Keratinocyte (primary cell): ENCODE data around the gene FHAD1. TPM values are rescaled to one million over a fixed set of nuclear protein-coding genes. Genes with fewer than 3 reads are reported as not detected.

Experiments
- DNase-seq: peaks from one replicate; pipeline ENCODE4 v3.0.0-alpha.2; 2011; ENCODE audit warnings: low read depth, missing footprints, low spot score
- FAIRE-seq: peaks from 2 replicates; lab custom pipeline; 2011; peaks lifted over from hg19 to GRCh38; lab: Jason Lieb, UNC
- H2AFZ ChIP-seq: 2 replicates; pipeline ENCODE4 v1.6.0; 2012; ENCODE audit warnings: low read length, control low read depth, inconsistent platforms; ENCODE audit not compliant: control insufficient read depth
- H3K27ac ChIP-seq: 2 replicates; pipeline ENCODE4 v1.5.1; 2011; ENCODE audit warnings: low read length; ENCODE audit not compliant: control insufficient read depth, insufficient read depth
- H3K27me3 ChIP-seq: 3 replicates; pipeline ENCODE4 v1.6.0; 2011; ENCODE audit warnings: low read length; ENCODE audit not compliant: control insufficient read depth, insufficient read depth; ENCODE audit errors: extremely low read depth
- H3K36me3 ChIP-seq, 2 experiments: 2 replicates in 1 of 2; 3 replicates in 1 of 2; pipeline ENCODE4 v1.5.1; 2011; ENCODE audit warnings: low read length in 2 of 2, mild to moderate bottlenecking in 1 of 2; ENCODE audit not compliant: control insufficient read depth in 2 of 2, insufficient read depth in 2 of 2; ENCODE audit errors: extremely low read depth in 1 of 2
- H3K4me1 ChIP-seq: 3 replicates; pipeline ENCODE4 v1.5.1; 2011; ENCODE audit warnings: low read length; ENCODE audit not compliant: control insufficient read depth, insufficient read depth; ENCODE audit errors: extremely low read depth
- H3K4me2 ChIP-seq: 3 replicates; pipeline ENCODE4 v1.6.0; 2011; ENCODE audit warnings: low read depth, low read length; ENCODE audit not compliant: control insufficient read depth, insufficient read depth; ENCODE audit errors: extremely low read depth
- H3K4me3 ChIP-seq, 3 experiments: fragments of 200-600 bp in 1 of 3; sonication (generic) in 1 of 3; 2 replicates in 2 of 3; 3 replicates in 1 of 3; pipeline ENCODE4 v1.5.1; 2011 to 2016; ENCODE audit warnings: low read length in 3 of 3, mild to moderate bottlenecking in 3 of 3, control low read depth in 2 of 3, inconsistent platforms in 1 of 3, low read depth in 1 of 3, mixed read lengths in 1 of 3, mixed run types in 1 of 3, moderate library complexity in 1 of 3; ENCODE audit not compliant: control insufficient read depth in 2 of 3, insufficient read depth in 2 of 3; ENCODE audit errors: extremely low read depth in 1 of 3
- H3K79me2 ChIP-seq: 2 replicates; pipeline ENCODE4 v1.6.0; 2012; ENCODE audit warnings: low read length; ENCODE audit not compliant: control insufficient read depth, insufficient read depth
- H3K9ac ChIP-seq: 3 replicates; pipeline ENCODE4 v1.6.0; 2011; ENCODE audit warnings: low read length; ENCODE audit not compliant: control insufficient read depth, insufficient read depth; ENCODE audit errors: extremely low read depth
- H3K9me1 ChIP-seq: 3 replicates; pipeline ENCODE4 v1.6.0; 2011; ENCODE audit warnings: low read length; ENCODE audit not compliant: control insufficient read depth, insufficient read depth; ENCODE audit errors: extremely low read depth
- H3K9me3 ChIP-seq: 2 replicates; pipeline ENCODE4 v1.5.1; 2012; ENCODE audit warnings: low read depth, low read length; ENCODE audit not compliant: control insufficient read depth
- H4K20me1 ChIP-seq: 3 replicates; pipeline ENCODE4 v1.6.0; 2011; ENCODE audit warnings: low read length; ENCODE audit not compliant: control insufficient read depth, insufficient read depth; ENCODE audit errors: extremely low read depth
- CTCF ChIP-seq, 3 experiments: IDR thresholded peaks in 1 of 3; conservative IDR thresholded peaks in 1 of 3; optimal IDR thresholded peaks in 1 of 3; 2 replicates in 2 of 3; 3 replicates in 1 of 3; pipeline versions ENCODE3 to v1.5.1; 2011; ENCODE audit warnings: low read length in 3 of 3, mild to moderate bottlenecking in 3 of 3, moderate library complexity in 2 of 3, control low read depth in 1 of 3, inconsistent platforms in 1 of 3; ENCODE audit not compliant: insufficient read depth in 2 of 3; ENCODE audit errors: extremely low read depth in 1 of 3
- EZH2 ChIP-seq: IDR thresholded peaks from one replicate; pipeline ENCODE4 v1.6.1; 2012; ENCODE audit warnings: inconsistent platforms, mild to moderate bottlenecking, low read length, moderate library complexity
- dilution Hi-C: fragments of 300-500 bp; cut with MboI; formaldehyde crosslinking; loops from one replicate; pipeline ENCODE4 v1.7.0; 2020; ENCODE audit warnings: low sequenced_read_pairs; ENCODE audit not compliant: extremely low pct_ligation_motif_present
- polyA plus RNA-seq, 5 experiments: library from polyadenylated mRNA; depleted of rRNA in 3 of 5; stranded (reverse) in 3 of 5; stranded (forward) in 1 of 5; unstranded in 1 of 5; fragments of >200 nt; gene quantifications; 1 replicate in 1 of 5; 2 replicates in 3 of 5; 3 replicates in 1 of 5; pipeline versions ENCODE4 v1.2.1 to v1.2.3, GENCODE V29; 2011 to 2012; ENCODE audit warnings: missing spikeins in 2 of 5, low read depth in 1 of 5, low replicate concordance in 1 of 5

FHAD1 gene
- polyA plus RNA-seq, 1 donor (not counting 4 experiments of a cell fraction or from before 2014, with no cell fraction given): 0.09 TPM

- Histone ChIP-seq H3K27me3 (no peaks in the 10 kb centered on the region), H3K27ac (no peak overlapping the region), H3K4me2 (no peak overlapping the region), H3K9me3 (no peaks in the 10 kb centered on the region), H3K9ac (no peak overlapping the region), H3K4me3 (no peak overlapping the region), H3K79me2 (peaks cover 67% of the 10 kb centered on the region), H2AFZ (no peak overlapping the region), H4K20me1 (peaks cover 28% of the 10 kb centered on the region), H3K9me1 (no peaks in the 10 kb centered on the region), H3K36me3 (peaks cover 13 to 35% of the 10 kb centered on the region in 2 experiments), H3K4me1 (peaks cover 31% of the 10 kb centered on the region)
- DNase-seq (no peak), FAIRE-seq (no peak)
- dilution Hi-C loops: no loop called here
- TF ChIP-seq CTCF (optimal IDR thresholded peaks at IDR 0.05 in 1 of 3, IDR thresholded peaks at IDR 0.05 in 1 of 3, conservative IDR thresholded peaks at IDR 0.05 in 1 of 3; ENCODE audit: extremely low read depth in 1 of 3, insufficient read depth in 2 of 3, low read length in 3 of 3): no peak
- TF ChIP-seq EZH2: no peak
Measured at GRCh38 chr1:15423355-15424077, 176.5 kb downstream of the FHAD1 start.

- DNase-seq: no peak
- no peaks in the 10 kb centered on the region for H3K9me3 ChIP-seq
Measured at GRCh38 chr1:15424146-15424667, 177.2 kb downstream of the FHAD1 start.

More at GRCh38 chr1:15424146-15424667, 177.2 kb downstream of the FHAD1 start:
- H2AFZ ChIP-seq: no peak overlapping the region
- peaks cover 28% of the 10 kb centered on the region for H4K20me1 ChIP-seq
- no peaks in the 10 kb centered on the region for H3K9me1 ChIP-seq
- no peak for FAIRE-seq
- no peak overlapping the region for H3K4me3 ChIP-seq
- H3K9ac ChIP-seq: no peak overlapping the region
- TF ChIP-seq CTCF (optimal IDR thresholded peaks at IDR 0.05 in 1 of 3, IDR thresholded peaks at IDR 0.05 in 1 of 3, conservative IDR thresholded peaks at IDR 0.05 in 1 of 3; ENCODE audit: extremely low read depth in 1 of 3, insufficient read depth in 2 of 3, low read length in 3 of 3) (no peak), EZH2 (no peak)
- no peak overlapping the region for H3K27ac ChIP-seq
- no peak overlapping the region for H3K4me2 ChIP-seq
- H3K27me3 ChIP-seq: no peaks in the 10 kb centered on the region
- H3K36me3 ChIP-seq: peaks cover 13 to 38% of the 10 kb centered on the region in 2 experiments
- peaks cover 61% of the 10 kb centered on the region for H3K79me2 ChIP-seq
- dilution Hi-C loops: no loop called here
- H3K4me1 ChIP-seq: peaks cover 24% of the 10 kb centered on the region
